PC-3 (cell line): Measurements from ENCODE around the gene GPR83. TPM values are rescaled to one million over a fixed set of nuclear protein-coding genes. Genes with fewer than 3 reads are reported as not detected.

Experiments used
- ATAC-seq: fragments of 200-7000 bp; cut with Tn5 transposase; 2 replicates; pipeline ENCODE4 v1.9.1; 2020; ENCODE audit warnings: mild to moderate bottlenecking, moderate library complexity
- Bru-seq: library from RNA; stranded (reverse); fragments of 400-500 nt; gene quantifications from one replicate; lab custom pipeline; 2021; lab: Mats Ljungman, UMichigan
- BruChase-seq, 2 experiments: library from RNA; stranded (reverse); fragments of 400-500 nt; gene quantifications; one replicate each; lab custom pipeline; 2021; lab: Mats Ljungman, UMichigan
- BruUV-seq: library from RNA; stranded (reverse); fragments of 400-500 nt; replicated peaks from 2 replicates; lab custom pipeline; 2021; lab: Mats Ljungman, UMichigan
- CTCF ChIA-PET: fragments of 300-600 bp; sonication (Branson Sonifier 250); formaldehyde crosslinking; loops from one replicate; lab custom pipeline; 2022; ENCODE audit warnings: antibody characterized with exemption; lab: Charles Lee
- POLR2A ChIA-PET: fragments of 300-600 bp; sonication (Branson Sonifier 250); formaldehyde crosslinking; loops from one replicate; lab custom pipeline; 2022; ENCODE audit warnings: antibody characterized with exemption; ENCODE audit not compliant: unreplicated experiment; lab: Charles Lee
- DNase-seq: peaks from one replicate; pipeline ENCODE4 v3.0.0-alpha.2; 2015
- H2AFZ ChIP-seq: fragments of 300-600 bp; sonication (generic); 2 replicates; pipeline ENCODE4 v1.6.0; 2016; ENCODE audit warnings: antibody characterized with exemption, low read length
- H3F3A ChIP-seq: fragments of 300-600 bp; sonication (generic); one replicate; pipeline ENCODE4 v1.6.0; 2017; ENCODE audit warnings: antibody characterized with exemption, low read length, control low read depth, mild to moderate bottlenecking; ENCODE audit not compliant: unreplicated experiment
- H3K27ac ChIP-seq: fragments of 300-600 bp; sonication (generic); 2 replicates; pipeline ENCODE4 v1.5.1; 2016; ENCODE audit warnings: mild to moderate bottlenecking, low read length
- H3K27me3 ChIP-seq: fragments of 300-600 bp; sonication (generic); 2 replicates; pipeline ENCODE4 v1.6.1; 2016; ENCODE audit warnings: low read length, mixed read lengths
- H3K36me3 ChIP-seq: fragments of 300-600 bp; sonication (generic); 2 replicates; pipeline ENCODE4 v1.6.1; 2016; ENCODE audit warnings: low read depth, mixed run types, low read length, mixed read lengths
- H3K4me1 ChIP-seq: fragments of 300-600 bp; sonication (generic); 2 replicates; pipeline ENCODE4 v1.5.1; 2016; ENCODE audit warnings: low read length; ENCODE audit not compliant: insufficient read depth
- H3K4me2 ChIP-seq: fragments of 300-600 bp; sonication (generic); 2 replicates; pipeline ENCODE4 v1.6.0; 2016; ENCODE audit warnings: low read length
- H3K4me3 ChIP-seq: fragments of 300-600 bp; sonication (generic); 2 replicates; pipeline ENCODE4 v1.5.1; 2016; ENCODE audit warnings: mild to moderate bottlenecking, low read length, mixed read lengths
- H3K79me2 ChIP-seq: fragments of 300-600 bp; sonication (generic); 2 replicates; pipeline ENCODE4 v1.6.1; 2017; ENCODE audit warnings: low read length, mixed read lengths
- H3K9ac ChIP-seq: fragments of 300-600 bp; sonication (generic); 2 replicates; pipeline ENCODE4 v1.6.0; 2016; ENCODE audit warnings: mild to moderate bottlenecking, low read length
- H3K9me2 ChIP-seq: fragments of 300-600 bp; sonication (generic); replicated peaks from 2 replicates; pipeline ENCODE4 v1.6.1; 2016; ENCODE audit warnings: mixed run types, low read length, mixed read lengths
- H3K9me3 ChIP-seq: fragments of 300-600 bp; sonication (generic); 2 replicates; pipeline ENCODE4 v1.6.1; 2016; ENCODE audit warnings: low read length, mixed read lengths
- H4K20me1 ChIP-seq: fragments of 300-600 bp; sonication (generic); 2 replicates; pipeline ENCODE4 v1.6.1; 2016; ENCODE audit warnings: low read length, mixed read lengths
- EZH2 ChIP-seq: fragments of 300-600 bp; sonication (generic); IDR thresholded peaks from one replicate; pipeline ENCODE4 v1.6.1; 2017; ENCODE audit warnings: antibody characterized with exemption, mild to moderate bottlenecking, low read length; ENCODE audit not compliant: unreplicated experiment
- EZH2phosphoT487 ChIP-seq: fragments of 300-600 bp; sonication (generic); IDR thresholded peaks from 2 replicates; pipeline ENCODE4 v1.6.1; 2018; ENCODE audit warnings: mild to moderate bottlenecking, antibody characterized with exemption, low read length, borderline replicate concordance
- intact Hi-C: fragments of 100-400 bp; cut with micrococcal nuclease; formaldehyde crosslinking; loops from 2 replicates; pipeline ENCODE4 v1.9.0; 2023
- long read RNA-seq: library from polyadenylated mRNA; unstranded; transcript quantifications from one replicate; pipeline ENCODE4 v2.0.0, GENCODE V29; 2021; ENCODE audit not compliant: unreplicated experiment
- total RNA-seq: library from RNA; depleted of rRNA; stranded (reverse); fragments of >200 nt; gene quantifications from 2 replicates; pipeline ENCODE4 v1.2.3, GENCODE V29; 2014; rRNA removed
- TF ChIP-seq, protein P1 (sequence below): fragments of 300-600 bp; sonication (generic); conservative IDR thresholded peaks from 2 replicates; pipeline ENCODE4 v1.5.1; 2017; ENCODE audit warnings: antibody characterized with exemption, low read depth, mild to moderate bottlenecking, low read length

Gene GPR83
- total RNA-seq (not detected in 2 replicates), Bru-seq, nascent RNA (percentile 18 among the genes with signal in this experiment), BruChase-seq, experiment 1, labeled RNA remaining after a 6-hour chase (percentile 48 among the genes with signal in this experiment), BruChase-seq, experiment 2, labeled RNA remaining after a 2-hour chase (percentile 42 among the genes with signal in this experiment)
- long read RNA-seq = 0 reads

- H3K9me2 ChIP-seq = no peaks in the 10 kb centered on the region
- no TSS peak for BruUV-seq
- peaks cover 7% of the 10 kb centered on the region; the same call in 1 of the 2 replicates for H3K4me1 ChIP-seq
- no peaks in the 10 kb centered on the region for H3K9me3 ChIP-seq
- no peak within 1 kb of the TSS for H2AFZ ChIP-seq
- ChIA-PET CTCF (no interaction called here), POLR2A (no interaction called here)
- no peaks in the 10 kb centered on the region for H3K27me3 ChIP-seq
- ATAC-seq (no peak), DNase-seq (no peak)
- H3K79me2 ChIP-seq = no peaks in the 10 kb centered on the region
- H3K36me3 ChIP-seq = no peaks in the 10 kb centered on the region
- no peak within 1 kb of the TSS for H3K4me2 ChIP-seq
- H4K20me1 ChIP-seq = no peaks in the 10 kb centered on the region
- intact Hi-C loops = no loop called here
- H3K4me3 ChIP-seq = no peak within 1 kb of the TSS
- H3K27ac ChIP-seq = no peak within 1 kb of the TSS
- H3F3A ChIP-seq = no peaks in the 10 kb centered on the region
- TF ChIP-seq EZH2phosphoT487 (no peak), EZH2 (no peak)
- TF ChIP-seq, protein P1, sequence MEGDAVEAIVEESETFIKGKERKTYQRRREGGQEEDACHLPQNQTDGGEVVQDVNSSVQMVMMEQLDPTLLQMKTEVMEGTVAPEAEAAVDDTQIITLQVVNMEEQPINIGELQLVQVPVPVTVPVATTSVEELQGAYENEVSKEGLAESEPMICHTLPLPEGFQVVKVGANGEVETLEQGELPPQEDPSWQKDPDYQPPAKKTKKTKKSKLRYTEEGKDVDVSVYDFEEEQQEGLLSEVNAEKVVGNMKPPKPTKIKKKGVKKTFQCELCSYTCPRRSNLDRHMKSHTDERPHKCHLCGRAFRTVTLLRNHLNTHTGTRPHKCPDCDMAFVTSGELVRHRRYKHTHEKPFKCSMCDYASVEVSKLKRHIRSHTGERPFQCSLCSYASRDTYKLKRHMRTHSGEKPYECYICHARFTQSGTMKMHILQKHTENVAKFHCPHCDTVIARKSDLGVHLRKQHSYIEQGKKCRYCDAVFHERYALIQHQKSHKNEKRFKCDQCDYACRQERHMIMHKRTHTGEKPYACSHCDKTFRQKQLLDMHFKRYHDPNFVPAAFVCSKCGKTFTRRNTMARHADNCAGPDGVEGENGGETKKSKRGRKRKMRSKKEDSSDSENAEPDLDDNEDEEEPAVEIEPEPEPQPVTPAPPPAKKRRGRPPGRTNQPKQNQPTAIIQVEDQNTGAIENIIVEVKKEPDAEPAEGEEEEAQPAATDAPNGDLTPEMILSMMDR = no peak
- H3K9ac ChIP-seq = no peak within 1 kb of the TSS
Measured at GRCh38 chr11:94400839-94401772, at the start of gene GPR83. Gene GPR83 (minus strand): TSS chr11:94401419. CDS start chr11:94401247, 172 bp downstream.

GRCh38 chr11:94450048-94450447, 48.8 kb upstream of the GPR83 start:
- Histone ChIP-seq H3F3A (peaks cover 10% of the 10 kb centered on the region), H3K27me3 (no peaks in the 10 kb centered on the region), H3K9me2 (no peaks in the 10 kb centered on the region), H3K27ac (peak overlapping the region; percentile 84), H3K4me3 (no peak overlapping the region), H3K4me2 (peak overlapping the region; percentile 59), H4K20me1 (peaks cover 4% of the 10 kb centered on the region; the same call in 1 of the 2 replicates), H3K9ac (peak overlapping the region; percentile 53), H3K79me2 (no peaks in the 10 kb centered on the region), H3K36me3 (peaks cover 14% of the 10 kb centered on the region; the same call in 1 of the 2 replicates), H3K4me1 (peaks cover 19% of the 10 kb centered on the region), H2AFZ (no peak overlapping the region), H3K9me3 (no peaks in the 10 kb centered on the region)
- TF ChIP-seq, protein P1 = no peak
- TF ChIP-seq EZH2phosphoT487 = no peak
- TF ChIP-seq EZH2 = no peak
- ChIA-PET CTCF (interaction anchor here (0.9 to 1.6 kb wide), 2 partner anchors 72 to 555 kb away, joined by 4 to 6 read pairs; no protein-coding TSS in a partner anchor), POLR2A (no interaction called here)
- no TSS peak for BruUV-seq
- DNase-seq (peak; percentile 21), ATAC-seq (peak; percentile 19; the same call in 1 of the 2 replicates)
- intact Hi-C loops = no loop called here
